HG03039 (cell line): ENCODE data around the gene AFF3.
"Not testable (repeated sequence)": the region's sequence is repeated elsewhere in the genome, so short reads cannot be mapped to it uniquely, and the experiment has no call there.

Source experiments
- ATAC-seq: cut with Tn5 transposase; IDR thresholded peaks from one replicate; pipeline ENCODE4 v1.9.1; 2021; ENCODE audit warnings: mild to moderate bottlenecking, moderate library complexity; ENCODE audit not compliant: unreplicated experiment

Gene AFF3

GRCh38 chr2:99688699-99689098 is 453.7 kb downstream of the AFF3 start:
- ATAC-seq, result no peak

- ATAC-seq, result no peak
These were observed 459.9 kb downstream of the AFF3 start for GRCh38 chr2:99682275-99683060.

- ATAC-seq, result no peak
These were observed 461.4 kb downstream of the AFF3 start for GRCh38 chr2:99680946-99681345.

GRCh38 chr2:99679518-99679917 is 462.9 kb downstream of the AFF3 start:
- ATAC-seq, result no peak

GRCh38 chr2:99678625-99679024 is 463.8 kb downstream of the AFF3 start:
- ATAC-seq, result no peak

GRCh38 chr2:99677814-99678213 is 464.6 kb downstream of the AFF3 start:
- ATAC-seq, result no peak

GRCh38 chr2:99675130-99675661 is 467.2 kb downstream of the AFF3 start:
- ATAC-seq, result no peak

GRCh38 chr2:99674090-99674489 is 468.3 kb downstream of the AFF3 start:
- ATAC-seq, result no peak

GRCh38 chr2:99672766-99673350 is 469.5 kb downstream of the AFF3 start:
- ATAC-seq, result no peak

- no peak for ATAC-seq
These were observed 471.3 kb downstream of the AFF3 start for GRCh38 chr2:99670768-99671734.

GRCh38 chr2:99666256-99666655 is 476.1 kb downstream of the AFF3 start:
- no peak for ATAC-seq

- ATAC-seq, result no peak
These were observed 478.7 kb downstream of the AFF3 start for GRCh38 chr2:99663641-99664040.

GRCh38 chr2:99662761-99663341 is 479.5 kb downstream of the AFF3 start:
- ATAC-seq, result no peak

- ATAC-seq, result not testable (repeated sequence)
These were observed 480.6 kb downstream of the AFF3 start for GRCh38 chr2:99661761-99662160.

- ATAC-seq, result no peak
These were observed 481.6 kb downstream of the AFF3 start for GRCh38 chr2:99660616-99661406.

GRCh38 chr2:99659874-99660273 is 482.5 kb downstream of the AFF3 start:
- ATAC-seq, result no peak

- ATAC-seq, result no peak
These were observed 484.6 kb downstream of the AFF3 start for GRCh38 chr2:99657691-99658258.

GRCh38 chr2:99656994-99657393 is 485.4 kb downstream of the AFF3 start:
- no peak for ATAC-seq

- no peak for ATAC-seq
These were observed 489.0 kb downstream of the AFF3 start for GRCh38 chr2:99653433-99653832.

- no peak for ATAC-seq
These were observed 489.5 kb downstream of the AFF3 start for GRCh38 chr2:99652862-99653261.
